K562 (cell line): ENCODE results near the gene HPCA. TPM values are rescaled to one million over a fixed set of nuclear protein-coding genes. Genes with fewer than 3 reads are reported as not detected.

ENCODE experiments used
- BHLHE40 ChIP-seq: IDR thresholded peaks from 2 replicates; pipeline ENCODE4 v1.6.1; 2011; ENCODE audit warnings: low read length, improper control_type of control experiment
- CHD4 ChIP-seq: fragments of 200-600 bp; sonication (generic); IDR thresholded peaks from 3 replicates; pipeline ENCODE4 v1.6.1; 2012; ENCODE audit warnings: low read depth, mild to moderate bottlenecking, mixed read lengths, low read length, inconsistent platforms; ENCODE audit not compliant: insufficient read depth, insufficient replicate concordance, poor library complexity, severe bottlenecking
- FIP1L1 ChIP-seq: fragments of 200-400 bp; formaldehyde crosslinking; IDR thresholded peaks from 2 replicates; pipeline ENCODE4 v1.6.1; 2018; ENCODE audit warnings: mild to moderate bottlenecking, low read depth, low read length; ENCODE audit not compliant: poor library complexity, severe bottlenecking
- FOXK1 ChIP-seq: sonication (generic); formaldehyde crosslinking; IDR thresholded peaks from 2 replicates; pipeline ENCODE4 v1.8.0; 2022; ENCODE audit warnings: missing genetic modification reagents, mild to moderate bottlenecking, borderline replicate concordance
- ILF3 ChIP-seq: fragments of 450-650 bp; IDR thresholded peaks from 2 replicates; pipeline ENCODE4 v1.6.1; 2018; ENCODE audit warnings: antibody characterized with exemption, mild to moderate bottlenecking, moderate library complexity, borderline replicate concordance
- KHSRP ChIP-seq: fragments of 450-650 bp; IDR thresholded peaks from 2 replicates; pipeline ENCODE4 v1.6.1; 2017
- MEIS2 ChIP-seq: fragments of 450-650 bp; IDR thresholded peaks from 2 replicates; pipeline ENCODE4 v1.6.1; 2014; ENCODE audit warnings: mild to moderate bottlenecking; ENCODE audit not compliant: partially characterized antibody
- ZNF707 ChIP-seq: fragments of 250-450 bp; sonication (Bioruptor Pico); conservative IDR thresholded peaks from 2 replicates; pipeline ENCODE4 v1.8.0; 2022; ENCODE audit warnings: inconsistent platforms, mild to moderate bottlenecking, moderate library complexity
- ZNF766 ChIP-seq: fragments of 200-800 bp; sonication (Bioruptor generic); conservative IDR thresholded peaks from 2 replicates; pipeline ENCODE4 v1.6.1; 2016; ENCODE audit warnings: missing genetic modification characterization, missing compliant biosample characterization
- polyA plus RNA-seq, 8 experiments: library from polyadenylated mRNA; depleted of rRNA in 4 of 8; stranded (reverse) in 5 of 8; unstranded in 3 of 8; fragments of >200 nt; fragmentation: Nextera tagmentation in 2 of 8; fragmentation: Illumina TruSeq in 1 of 8; extraction: Ambion mirVana in 2 of 8; extraction: Trizol in 1 of 8; gene quantifications; 2 replicates each; pipeline versions ENCODE4 v1.2.1 to v1.2.3, GENCODE V29; 2011 to 2014; ENCODE audit warnings: inconsistent platforms in 1 of 8, missing spikeins in 1 of 8
- total RNA-seq, 7 experiments: library from RNA; depleted of rRNA in 6 of 7; stranded (reverse); fragments of >200 nt in 6 of 7; fragmentation: Illumina TruSeq in 2 of 7; extraction: Trizol in 2 of 7; gene quantifications; 2 replicates each; pipeline versions ENCODE4 v1.2.1 to v1.2.3, GENCODE V29; 2011 to 2021; ENCODE audit warnings: low replicate concordance in 1 of 7
- TF ChIP-seq, protein P1 (sequence below), 2 experiments: fragments of 450-650 bp; IDR thresholded peaks; 2 replicates each; pipeline ENCODE4 v1.6.1; 2016; ENCODE audit warnings: mild to moderate bottlenecking in 2 of 2, borderline replicate concordance in 1 of 2, low read depth in 1 of 2, moderate library complexity in 1 of 2
- TF ChIP-seq, protein P2 (sequence below): fragments of 250-450 bp; sonication (Bioruptor Pico); IDR thresholded peaks from 2 replicates; pipeline ENCODE4 v1.4.0; 2020; ENCODE audit warnings: mild to moderate bottlenecking, moderate library complexity, borderline replicate concordance
- TF ChIP-seq, protein P3 (sequence below): fragments of 250-450 bp; sonication (Bioruptor Pico); IDR thresholded peaks from 2 replicates; pipeline ENCODE4 v1.5.0; 2021; ENCODE audit warnings: mild to moderate bottlenecking, moderate library complexity

Gene HPCA
- total and polyA plus RNA-seq, 9 of the 15 experiments (the other 6 are each of a cell fraction or from before 2014, with no cell fraction given) = not detected

DNA sequence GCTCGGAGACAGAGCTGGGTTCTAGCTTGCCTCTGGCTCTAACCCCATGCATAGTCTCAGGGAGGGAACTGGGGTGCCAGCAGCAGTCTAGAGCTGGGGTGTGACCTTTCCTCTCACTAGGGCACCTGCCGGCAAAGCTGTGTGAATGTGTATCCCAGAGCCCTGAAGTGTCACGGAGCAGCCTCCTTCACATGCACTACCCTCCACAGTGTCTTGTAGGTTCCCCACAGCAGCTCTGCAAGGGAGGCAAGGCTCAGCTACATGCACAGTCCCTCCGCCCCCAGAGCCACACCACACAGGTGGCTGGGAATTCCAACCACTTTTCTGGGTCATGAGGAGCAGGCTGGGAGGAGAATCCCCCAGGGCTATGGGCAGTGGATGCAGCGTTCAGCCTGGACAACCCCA, 7.7 kb upstream of the HPCA start (continued):
- TF ChIP-seq, protein P1, sequence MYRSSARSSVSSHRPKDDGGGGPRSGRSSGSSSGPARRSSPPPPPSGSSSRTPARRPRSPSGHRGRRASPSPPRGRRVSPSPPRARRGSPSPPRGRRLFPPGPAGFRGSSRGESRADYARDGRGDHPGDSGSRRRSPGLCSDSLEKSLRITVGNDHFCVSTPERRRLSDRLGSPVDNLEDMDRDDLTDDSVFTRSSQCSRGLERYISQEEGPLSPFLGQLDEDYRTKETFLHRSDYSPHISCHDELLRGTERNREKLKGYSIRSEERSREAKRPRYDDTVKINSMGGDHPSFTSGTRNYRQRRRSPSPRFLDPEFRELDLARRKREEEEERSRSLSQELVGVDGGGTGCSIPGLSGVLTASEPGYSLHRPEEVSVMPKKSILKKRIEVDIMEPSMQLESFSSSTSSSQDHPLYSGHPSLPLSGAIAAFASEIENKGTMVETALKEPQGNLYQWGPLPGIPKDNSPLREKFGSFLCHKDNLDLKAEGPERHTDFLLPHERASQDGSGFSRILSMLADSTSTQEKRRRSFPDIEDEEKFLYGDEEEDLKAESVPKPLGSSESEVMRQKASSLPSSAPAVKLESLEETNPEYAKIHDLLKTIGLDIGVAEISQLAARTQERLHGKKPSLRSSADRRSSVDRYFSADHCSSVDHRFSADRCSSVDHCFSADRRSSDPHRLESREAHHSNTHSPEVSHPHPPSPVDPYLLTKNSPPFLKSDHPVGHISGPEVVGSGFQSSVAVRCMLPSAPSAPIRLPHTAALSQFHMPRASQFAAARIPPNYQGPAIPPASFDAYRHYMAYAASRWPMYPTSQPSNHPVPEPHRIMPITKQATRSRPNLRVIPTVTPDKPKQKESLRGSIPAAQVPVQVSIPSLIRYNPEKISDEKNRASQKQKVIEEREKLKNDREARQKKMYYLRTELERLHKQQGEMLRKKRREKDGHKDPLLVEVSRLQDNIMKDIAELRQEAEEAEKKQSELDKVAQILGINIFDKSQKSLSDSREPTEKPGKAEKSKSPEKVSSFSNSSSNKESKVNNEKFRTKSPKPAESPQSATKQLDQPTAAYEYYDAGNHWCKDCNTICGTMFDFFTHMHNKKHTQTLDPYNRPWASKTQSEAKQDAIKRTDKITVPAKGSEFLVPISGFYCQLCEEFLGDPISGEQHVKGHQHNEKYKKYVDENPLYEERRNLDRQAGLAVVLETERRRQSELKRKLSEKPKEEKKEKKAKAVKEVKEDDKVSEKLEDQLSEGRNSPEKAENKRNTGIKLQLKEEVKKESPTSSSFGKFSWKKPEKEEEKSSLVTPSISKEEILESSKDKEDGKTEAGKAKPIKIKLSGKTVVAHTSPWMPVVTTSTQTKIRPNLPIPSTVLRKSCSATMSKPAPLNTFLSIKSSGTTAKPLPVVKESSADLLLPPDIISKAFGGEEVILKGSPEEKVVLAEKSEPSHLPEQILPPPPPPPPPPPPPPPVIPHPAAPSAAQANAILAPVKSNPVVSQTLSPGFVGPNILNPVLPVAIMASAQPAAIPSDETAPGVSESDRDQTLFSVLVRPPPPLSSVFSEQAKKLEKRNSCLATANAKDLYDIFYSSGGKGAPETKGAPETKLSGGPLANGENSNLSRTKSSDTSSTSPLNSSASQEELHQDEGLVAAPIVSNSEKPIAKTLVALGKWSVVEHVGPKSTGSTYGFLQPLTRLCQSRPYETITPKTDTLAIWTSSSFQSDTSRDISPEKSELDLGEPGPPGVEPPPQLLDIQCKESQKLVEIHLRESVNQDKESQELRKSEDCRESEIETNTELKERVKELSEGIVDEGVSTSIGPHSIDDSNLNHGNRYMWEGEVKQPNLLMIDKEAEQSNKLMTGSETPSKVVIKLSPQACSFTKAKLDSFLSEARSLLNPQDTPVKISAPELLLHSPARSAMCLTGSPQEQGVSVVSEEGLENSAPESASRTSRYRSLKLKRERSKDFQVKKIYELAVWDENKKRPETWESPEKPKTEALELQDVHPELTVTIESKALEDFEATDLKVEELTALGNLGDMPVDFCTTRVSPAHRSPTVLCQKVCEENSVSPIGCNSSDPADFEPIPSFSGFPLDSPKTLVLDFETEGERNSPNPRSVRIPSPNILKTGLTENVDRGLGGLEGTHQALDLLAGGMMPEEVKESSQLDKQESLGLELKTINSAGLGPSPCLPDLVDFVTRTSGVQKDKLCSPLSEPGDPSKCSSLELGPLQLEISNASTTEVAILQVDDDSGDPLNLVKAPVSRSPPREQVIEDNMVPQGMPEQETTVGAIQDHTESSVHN (IDR thresholded peaks at IDR 0.05; ENCODE audit: borderline replicate concordance in 1 of 2, low read depth in 1 of 2) = no peak
- TF ChIP-seq ZNF766 (CRISPR knock-in tag) = no peak
- TF ChIP-seq MEIS2 = no peak
- TF ChIP-seq KHSRP = no peak
- TF ChIP-seq FOXK1 (CRISPR knock-in tag) = no peak
- TF ChIP-seq, protein P2, sequence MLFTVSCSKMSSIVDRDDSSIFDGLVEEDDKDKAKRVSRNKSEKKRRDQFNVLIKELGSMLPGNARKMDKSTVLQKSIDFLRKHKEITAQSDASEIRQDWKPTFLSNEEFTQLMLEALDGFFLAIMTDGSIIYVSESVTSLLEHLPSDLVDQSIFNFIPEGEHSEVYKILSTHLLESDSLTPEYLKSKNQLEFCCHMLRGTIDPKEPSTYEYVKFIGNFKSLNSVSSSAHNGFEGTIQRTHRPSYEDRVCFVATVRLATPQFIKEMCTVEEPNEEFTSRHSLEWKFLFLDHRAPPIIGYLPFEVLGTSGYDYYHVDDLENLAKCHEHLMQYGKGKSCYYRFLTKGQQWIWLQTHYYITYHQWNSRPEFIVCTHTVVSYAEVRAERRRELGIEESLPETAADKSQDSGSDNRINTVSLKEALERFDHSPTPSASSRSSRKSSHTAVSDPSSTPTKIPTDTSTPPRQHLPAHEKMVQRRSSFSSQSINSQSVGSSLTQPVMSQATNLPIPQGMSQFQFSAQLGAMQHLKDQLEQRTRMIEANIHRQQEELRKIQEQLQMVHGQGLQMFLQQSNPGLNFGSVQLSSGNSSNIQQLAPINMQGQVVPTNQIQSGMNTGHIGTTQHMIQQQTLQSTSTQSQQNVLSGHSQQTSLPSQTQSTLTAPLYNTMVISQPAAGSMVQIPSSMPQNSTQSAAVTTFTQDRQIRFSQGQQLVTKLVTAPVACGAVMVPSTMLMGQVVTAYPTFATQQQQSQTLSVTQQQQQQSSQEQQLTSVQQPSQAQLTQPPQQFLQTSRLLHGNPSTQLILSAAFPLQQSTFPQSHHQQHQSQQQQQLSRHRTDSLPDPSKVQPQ = no peak
- TF ChIP-seq, protein P3, sequence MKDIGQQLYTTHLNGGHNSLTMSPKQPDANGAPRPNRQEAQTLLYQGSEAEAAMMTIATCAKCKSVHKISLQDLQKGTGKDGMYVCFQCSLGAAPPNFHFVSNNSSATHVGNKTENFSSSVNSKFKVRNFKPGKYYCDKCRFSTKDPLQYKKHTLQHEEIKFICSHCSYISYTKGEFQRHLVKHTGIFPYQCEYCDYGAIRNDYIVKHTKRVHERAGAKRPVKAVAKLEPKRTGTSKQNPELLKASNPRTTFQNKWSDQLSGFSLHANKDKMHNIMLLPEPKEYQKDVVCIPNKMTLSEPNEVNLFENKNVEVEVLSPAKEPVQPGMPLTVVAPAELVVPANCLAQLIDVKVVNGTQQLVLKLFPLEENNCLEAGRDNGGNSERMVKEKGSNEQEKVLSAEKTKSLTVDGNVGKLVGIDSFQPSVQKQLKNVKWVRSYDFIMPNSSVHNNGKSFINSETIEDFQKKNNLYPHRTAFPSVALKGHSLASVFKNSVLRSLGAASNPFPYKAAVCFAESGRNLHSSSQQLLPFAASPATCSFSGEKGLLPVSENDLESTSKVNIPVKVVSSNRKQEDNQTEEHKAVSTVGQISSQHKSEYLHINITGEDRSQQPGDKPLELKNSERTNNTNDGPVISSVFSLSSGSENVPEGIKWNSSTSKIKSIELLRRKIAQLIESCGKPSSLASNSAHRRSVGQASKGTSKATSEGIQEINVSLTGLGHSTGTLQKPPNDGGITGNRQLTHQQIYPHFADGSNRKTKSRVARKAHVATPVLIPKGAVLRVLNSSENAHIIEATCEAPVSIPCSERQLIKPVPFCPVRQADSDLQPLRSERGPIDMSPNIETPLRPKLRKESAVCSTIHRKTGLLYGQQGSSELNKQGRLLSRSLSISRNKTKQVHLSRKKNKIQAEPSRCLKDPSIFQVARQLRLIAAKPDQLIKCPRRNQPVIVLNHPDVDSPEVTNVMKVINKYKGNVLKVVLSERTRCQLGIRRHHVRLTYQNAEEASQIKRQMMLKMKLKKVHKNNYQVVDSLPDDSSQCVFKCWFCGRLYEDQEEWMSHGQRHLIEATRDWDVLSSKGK = no peak
- TF ChIP-seq CHD4 = no peak
- TF ChIP-seq ZNF707 (CRISPR knock-in tag) = no peak
- no peak for TF ChIP-seq ILF3
- no peak for TF ChIP-seq BHLHE40
- no peak for TF ChIP-seq FIP1L1
